GM19240 (cell line): Measurements from ENCODE around the gene SLC35G6.

ENCODE experiments used
- DNase-seq: peaks from one replicate; pipeline ENCODE4 v3.0.0; 2011; ENCODE audit warnings: low spot score; ENCODE audit not compliant: insufficient read length

SLC35G6 gene

DNA sequence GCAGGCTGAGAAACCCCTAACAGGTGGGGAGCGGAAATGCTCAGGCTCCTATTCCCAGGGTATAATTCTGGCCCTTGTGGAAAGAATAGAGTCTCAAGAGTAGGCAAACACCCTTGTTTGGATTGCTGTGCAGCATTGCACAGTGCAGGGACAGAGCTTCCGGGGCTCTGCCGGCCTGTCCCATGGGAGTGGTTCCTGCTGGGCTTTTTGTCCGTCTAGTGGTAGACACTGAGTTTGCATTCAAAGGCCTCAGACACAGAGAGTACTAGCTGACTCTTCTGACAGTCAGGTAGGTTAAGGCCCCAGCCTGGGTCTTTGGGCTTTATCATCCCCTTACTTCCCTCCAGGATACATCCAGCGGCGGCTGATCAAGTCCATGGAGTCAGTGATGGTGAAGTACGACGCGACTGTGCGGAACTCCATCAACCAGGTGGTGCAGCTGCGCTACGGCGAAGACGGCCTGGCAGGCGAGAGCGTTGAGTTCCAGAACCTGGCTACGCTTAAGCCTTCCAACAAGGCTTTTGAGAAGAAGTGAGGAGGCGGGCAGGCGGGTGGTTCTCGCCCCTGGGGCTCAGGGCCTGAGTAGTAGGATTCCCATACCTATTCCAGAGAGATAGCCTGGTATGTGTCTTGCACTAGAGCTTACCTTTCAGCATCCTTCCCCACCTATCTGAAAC, 21.1 kb downstream of the SLC35G6 start:
- no peak for DNase-seq

DNA sequence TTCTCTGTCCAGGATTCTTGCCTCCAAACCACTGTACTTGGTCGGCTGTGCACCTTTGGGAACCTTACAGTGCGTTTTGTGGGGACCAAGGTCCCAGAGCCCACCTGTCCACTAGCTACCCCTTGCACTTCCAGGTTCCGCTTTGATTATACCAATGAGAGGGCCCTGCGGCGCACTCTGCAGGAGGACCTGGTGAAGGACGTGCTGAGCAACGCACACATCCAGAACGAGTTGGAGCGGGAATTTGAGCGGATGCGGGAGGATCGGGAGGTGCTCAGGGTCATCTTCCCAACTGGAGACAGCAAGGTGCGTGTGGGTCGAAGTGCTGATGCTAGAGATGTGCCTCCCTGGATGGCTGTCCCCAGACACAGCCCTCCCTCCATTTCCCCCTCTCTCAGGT, 21.7 kb downstream of the SLC35G6 start:
- DNase-seq: no peak

DNA sequence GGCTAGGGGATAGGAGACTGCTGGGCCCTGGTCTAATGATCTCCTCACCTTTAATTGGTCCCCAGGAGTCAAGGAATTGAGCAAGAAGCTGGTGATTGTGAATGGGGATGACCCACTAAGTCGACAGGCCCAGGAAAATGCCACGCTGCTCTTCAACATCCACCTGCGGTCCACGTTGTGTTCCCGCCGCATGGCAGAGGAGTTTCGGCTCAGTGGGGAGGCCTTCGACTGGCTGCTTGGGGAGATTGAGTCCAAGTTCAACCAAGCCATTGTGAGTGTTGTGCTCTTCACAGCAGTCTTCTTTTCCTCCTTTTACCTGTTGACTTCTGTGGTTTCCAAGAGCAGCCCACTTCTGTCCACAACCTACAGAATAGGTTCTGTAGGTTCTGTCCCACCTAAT, 22.3 kb downstream of the SLC35G6 start:
- no peak for DNase-seq

DNA sequence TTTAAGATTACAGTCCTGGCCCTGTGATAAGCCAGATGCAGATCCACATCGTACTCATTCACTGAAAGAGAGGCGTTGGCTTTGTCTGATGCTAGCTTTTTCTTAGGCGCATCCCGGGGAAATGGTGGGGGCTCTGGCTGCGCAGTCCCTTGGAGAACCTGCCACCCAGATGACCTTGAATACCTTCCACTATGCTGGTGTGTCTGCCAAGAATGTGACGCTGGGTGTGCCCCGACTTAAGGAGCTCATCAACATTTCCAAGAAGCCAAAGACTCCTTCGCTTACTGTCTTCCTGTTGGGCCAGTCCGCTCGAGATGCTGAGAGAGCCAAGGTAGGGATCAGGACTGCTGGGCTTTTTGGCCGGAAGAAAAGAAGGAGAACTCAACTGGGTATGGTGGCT, 26.9 kb downstream of the SLC35G6 start:
- DNase-seq: no peak

DNA sequence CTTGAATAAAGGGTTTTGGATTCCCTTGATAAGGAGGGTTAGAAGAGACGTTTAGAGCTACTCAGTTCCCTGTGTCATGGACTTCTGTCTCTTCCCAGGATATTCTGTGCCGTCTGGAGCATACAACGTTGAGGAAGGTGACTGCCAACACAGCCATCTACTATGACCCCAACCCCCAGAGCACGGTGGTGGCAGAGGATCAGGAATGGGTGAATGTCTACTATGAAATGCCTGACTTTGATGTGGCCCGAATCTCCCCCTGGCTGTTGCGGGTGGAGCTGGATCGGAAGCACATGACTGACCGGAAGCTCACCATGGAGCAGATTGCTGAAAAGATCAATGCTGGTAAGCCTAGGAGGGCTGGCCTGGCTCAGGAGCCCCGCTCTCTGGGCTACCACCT, 27.6 kb downstream of the SLC35G6 start:
- DNase-seq: no peak

DNA sequence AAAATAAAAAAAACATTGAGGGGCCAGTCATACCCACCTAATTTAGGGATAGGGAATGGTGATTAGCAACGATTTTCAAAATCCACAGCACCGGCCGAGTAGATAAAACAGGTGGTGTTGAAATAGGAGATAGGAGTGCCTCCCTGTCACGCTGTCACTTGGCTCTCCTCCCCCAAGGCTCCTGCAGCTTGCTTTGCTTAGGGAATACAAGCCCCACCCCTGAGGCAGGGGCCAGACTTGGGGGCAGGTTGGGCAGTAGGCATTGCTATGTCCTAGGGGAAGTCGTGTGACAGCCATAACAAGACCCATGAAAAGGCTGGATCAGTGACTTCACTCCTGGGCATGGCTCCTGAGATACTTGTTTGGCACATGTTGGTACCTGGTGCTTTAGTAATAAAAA, 28.7 kb downstream of the SLC35G6 start:
- no peak for DNase-seq

DNA sequence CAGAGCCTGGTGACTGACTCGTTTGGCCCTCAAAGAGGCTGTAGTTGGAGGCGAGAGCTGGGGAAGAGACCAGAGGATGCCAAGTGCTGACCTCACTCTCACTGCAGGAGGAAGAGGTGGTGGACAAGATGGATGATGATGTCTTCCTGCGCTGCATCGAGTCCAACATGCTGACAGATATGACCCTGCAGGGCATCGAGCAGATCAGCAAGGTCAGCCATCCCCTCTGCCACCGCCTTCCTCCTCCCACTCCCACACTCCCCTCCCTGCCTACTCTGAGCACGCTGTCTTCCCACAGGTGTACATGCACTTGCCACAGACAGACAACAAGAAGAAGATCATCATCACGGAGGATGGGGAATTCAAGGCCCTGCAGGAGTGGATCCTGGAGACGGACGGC, 29.9 kb downstream of the SLC35G6 start:
- no peak for DNase-seq

DNA sequence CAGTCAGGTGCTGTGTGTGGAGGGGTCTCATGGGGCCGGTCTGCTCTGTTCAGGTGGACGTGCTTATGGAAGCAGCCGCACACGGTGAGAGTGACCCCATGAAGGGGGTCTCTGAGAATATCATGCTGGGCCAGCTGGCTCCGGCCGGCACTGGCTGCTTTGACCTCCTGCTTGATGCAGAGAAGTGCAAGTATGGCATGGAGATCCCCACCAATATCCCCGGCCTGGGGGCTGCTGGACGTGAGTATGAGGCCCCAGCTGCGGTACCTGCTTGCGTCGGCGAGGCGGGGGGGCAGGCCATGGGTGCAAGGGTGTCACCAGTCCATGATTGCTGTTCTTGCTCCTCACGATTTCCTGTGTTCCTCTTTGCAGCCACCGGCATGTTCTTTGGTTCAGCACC, 30.9 kb downstream of the SLC35G6 start:
- no peak for DNase-seq

DNA sequence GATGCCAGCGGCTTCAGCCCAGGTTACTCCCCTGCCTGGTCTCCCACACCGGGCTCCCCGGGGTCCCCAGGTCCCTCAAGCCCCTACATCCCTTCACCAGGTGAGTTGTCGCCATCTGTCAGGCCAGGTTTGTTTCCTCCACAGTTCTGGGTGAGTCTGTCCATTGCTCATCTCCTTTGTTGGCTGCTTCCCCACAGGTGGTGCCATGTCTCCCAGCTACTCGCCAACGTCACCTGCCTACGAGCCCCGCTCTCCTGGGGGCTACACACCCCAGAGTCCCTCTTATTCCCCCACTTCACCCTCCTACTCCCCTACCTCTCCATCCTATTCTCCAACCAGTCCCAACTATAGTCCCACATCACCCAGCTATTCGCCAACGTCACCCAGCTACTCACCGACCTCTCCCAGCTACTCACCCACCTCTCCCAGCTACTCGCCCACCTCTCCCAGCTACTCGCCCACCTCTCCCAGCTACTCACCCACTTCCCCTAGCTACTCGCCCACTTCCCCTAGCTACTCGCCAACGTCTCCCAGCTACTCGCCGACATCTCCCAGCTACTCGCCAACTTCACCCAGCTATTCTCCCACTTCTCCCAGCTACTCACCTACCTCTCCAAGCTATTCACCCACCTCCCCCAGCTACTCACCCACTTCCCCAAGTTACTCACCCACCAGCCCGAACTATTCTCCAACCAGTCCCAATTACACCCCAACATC, 31.7 kb downstream of the SLC35G6 start:
- no peak for DNase-seq

DNA sequence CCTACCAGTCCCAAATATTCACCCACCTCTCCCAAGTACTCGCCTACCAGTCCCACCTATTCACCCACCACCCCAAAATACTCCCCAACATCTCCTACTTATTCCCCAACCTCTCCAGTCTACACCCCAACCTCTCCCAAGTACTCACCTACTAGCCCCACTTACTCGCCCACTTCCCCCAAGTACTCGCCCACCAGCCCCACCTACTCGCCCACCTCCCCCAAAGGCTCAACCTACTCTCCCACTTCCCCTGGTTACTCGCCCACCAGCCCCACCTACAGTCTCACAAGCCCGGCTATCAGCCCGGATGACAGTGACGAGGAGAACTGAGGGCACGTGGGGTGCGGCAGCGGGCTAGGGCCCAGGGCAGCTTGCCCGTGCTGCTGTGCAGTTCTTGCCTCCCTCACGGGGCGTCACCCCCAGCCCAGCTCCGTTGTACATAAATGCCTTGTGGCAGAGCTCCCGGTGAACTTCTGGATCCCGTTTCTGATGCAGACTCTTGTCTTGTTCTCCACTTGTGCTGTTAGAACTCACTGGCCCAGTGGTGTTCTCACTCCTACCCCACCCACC, 32.7 kb downstream of the SLC35G6 start:
- no peak for DNase-seq

DNA sequence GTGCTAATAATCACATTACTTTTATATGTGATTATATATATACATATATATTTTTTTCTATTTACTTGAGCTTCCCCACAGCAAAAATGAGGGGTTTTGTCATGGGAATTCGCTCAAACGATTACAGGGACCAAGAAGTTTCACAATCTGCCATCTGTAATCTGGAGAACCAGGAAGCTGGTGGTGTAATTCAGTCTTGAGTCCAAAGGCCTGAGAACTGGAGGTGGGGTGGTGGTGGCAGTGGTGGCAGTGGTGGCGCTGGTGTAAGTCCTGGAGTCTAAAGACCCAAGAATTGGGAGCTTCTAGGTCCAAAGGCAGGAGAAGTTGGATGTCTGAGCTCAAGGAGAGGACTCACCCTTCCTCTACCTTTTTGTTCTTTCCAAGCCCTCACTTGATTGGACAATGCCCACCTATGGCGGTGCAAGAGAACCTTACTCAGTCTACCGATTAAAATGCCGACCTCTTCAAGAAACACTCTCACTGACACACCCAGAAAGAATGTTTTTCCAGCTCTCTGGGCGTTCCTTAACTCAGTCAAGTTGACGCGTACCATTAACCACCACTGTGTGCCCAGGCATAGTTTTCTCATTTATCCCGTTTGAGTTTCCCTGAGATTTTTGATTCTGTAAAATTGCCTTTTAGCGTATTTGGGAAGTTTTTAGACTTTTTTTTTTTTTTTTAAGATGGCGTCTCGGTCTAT, 34.8 kb downstream of the SLC35G6 start:
- no peak for DNase-seq

DNA sequence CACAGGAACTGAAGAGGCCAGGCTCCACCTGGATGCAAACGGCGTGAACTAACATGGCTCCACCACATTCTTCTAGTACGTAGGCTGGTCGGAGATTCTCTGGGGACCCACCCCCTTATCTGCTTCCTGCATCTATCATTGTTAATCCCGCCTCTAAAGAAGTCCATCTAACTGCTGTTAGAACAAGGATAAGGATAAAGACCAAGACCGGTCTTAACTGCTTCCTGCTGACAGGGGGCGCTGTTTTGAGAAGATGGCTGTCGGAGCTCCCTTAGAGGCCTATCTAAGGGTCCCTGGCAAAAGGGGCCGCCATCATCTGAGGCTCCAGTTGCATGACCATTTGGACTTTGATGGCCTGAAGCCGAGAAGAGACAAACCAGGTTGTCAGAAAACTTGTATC, 41.8 kb downstream of the SLC35G6 start:
- DNase-seq: no peak

DNA sequence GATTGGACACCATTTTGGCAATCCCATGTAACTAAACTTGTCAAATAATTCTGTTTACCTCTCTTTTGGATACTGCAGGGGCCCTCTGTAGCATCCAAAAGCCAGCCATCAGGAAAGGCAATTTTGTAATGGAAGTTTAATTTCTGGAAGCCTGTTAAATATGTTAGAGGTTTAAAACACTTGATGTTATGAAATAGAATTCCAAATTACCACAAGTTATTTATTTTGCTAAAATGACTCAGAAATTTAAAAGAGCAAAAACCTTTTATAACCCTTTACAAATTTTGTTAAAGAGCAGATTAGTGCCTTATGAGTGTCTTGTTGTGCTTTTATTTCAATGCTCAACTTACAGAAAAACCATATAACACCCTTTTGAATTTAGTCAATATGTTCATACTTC, 47.6 kb downstream of the SLC35G6 start:
- DNase-seq: no peak

DNA sequence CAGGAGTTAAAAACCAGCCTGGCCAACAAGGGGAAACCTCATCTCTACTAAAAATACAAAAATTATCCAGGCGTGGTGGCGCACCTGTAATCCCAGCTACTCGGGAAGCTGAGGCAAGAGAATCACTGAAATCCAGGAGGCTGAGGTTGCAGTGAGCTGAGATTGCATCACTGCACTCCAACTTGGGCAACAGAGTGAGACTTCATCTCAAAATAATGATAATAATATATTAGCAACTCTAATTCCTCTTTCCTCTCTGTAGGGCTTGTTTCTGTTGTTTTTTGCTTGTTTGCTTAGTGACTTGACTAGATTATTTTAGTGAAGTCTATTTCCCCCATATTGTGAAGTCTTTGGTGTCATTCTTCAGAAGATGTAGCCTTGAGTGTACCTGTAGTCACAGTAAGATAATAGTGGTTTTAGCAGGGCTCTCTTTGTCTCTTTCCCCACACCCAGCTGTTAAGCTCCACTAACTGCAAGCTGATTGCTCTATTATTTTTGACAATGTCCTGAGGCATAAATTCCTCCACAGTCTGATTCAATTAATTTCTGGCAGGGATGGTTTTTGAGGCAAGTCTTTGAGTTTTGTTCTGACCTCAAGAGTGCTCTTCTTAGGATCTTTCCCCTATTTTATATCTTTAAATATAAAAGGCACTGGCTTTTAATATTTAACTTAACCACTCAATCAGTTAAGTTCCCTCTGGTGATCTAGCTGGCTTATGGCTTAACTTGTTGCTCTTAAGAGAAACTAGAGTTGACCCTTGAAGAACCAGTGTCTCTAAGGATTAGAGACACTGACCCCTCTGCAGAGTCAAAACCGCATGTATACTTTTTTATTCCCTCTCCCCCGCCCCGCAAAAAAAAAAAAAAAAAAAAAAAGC, 49.0 kb downstream of the SLC35G6 start:
- no peak for DNase-seq
